GM18505 (cell line): Measurements from ENCODE around the gene SLC3A2.

Experiments
- ATAC-seq: cut with Tn5 transposase; IDR thresholded peaks from one replicate; pipeline ENCODE4 v1.9.1; 2021; ENCODE audit not compliant: unreplicated experiment
- POLR2A ChIP-seq: IDR thresholded peaks from 4 replicates; pipeline ENCODE4 v1.6.1; 2011; ENCODE audit warnings: borderline replicate concordance; ENCODE audit not compliant: insufficient read depth, insufficient read length; ENCODE audit errors: extremely low read depth

Gene SLC3A2

DNA sequence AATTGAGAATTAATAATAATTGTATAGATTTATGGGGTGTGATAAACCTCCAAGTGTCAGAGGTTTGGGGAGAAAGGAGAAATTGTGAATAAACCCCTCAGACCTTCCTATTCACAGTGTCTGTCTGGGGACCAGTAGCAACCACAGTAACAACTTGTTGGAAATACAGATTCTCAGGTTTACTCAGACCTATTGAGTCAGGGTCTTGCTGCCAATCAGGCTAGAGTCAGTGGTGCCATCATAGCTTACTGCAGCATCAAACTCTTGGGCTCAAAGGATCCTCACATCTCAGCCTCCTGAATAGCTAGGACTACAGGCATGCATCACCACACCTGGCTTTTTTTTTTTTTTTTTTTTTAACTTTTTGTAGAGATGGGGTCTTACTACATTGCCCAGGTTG is 17.3 kb downstream of the SLC3A2 start:
- no peak for ATAC-seq
- no peak for TF ChIP-seq POLR2A

DNA sequence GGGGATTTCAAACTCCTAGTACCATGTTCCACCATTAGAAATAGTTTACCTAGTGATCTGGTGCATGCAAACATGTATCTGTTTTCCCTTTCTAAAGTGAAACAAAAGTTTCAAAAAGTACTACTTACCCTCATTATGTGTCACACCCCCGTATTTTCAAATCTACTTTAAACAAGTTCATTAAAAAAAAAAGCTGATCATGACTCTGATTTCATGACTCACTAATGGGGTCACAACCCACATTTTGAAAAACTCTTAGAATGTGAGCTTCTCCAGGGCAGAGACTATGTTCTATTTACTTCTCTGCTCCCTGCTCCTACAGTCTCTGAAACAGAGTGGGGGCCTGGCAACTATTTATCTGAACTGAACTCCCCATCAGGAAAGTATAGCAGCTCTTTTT is 22.2 kb downstream of the SLC3A2 start:
- no peak for ATAC-seq
- TF ChIP-seq POLR2A, result no peak

DNA sequence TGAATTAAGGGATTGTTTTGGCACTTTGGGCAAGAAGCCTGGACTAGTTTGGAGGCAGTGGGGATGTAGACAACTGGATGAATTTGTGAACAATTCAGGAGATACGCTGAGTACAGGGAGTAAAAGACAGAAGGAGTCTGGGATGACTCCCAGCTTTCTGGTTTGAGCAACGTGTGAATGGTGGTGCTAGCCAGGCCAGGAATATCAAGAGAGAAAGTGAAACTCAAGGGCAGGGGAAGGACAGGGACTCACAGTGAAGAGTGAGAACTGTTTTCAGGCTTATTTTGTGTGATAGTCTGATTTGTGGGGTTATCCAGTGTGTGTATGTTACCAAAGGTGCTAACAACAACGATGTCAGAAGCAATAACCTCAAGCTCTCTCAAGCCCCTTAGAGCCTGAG is 24.6 kb downstream of the SLC3A2 start:
- no peak for ATAC-seq
- no peak for TF ChIP-seq POLR2A

DNA sequence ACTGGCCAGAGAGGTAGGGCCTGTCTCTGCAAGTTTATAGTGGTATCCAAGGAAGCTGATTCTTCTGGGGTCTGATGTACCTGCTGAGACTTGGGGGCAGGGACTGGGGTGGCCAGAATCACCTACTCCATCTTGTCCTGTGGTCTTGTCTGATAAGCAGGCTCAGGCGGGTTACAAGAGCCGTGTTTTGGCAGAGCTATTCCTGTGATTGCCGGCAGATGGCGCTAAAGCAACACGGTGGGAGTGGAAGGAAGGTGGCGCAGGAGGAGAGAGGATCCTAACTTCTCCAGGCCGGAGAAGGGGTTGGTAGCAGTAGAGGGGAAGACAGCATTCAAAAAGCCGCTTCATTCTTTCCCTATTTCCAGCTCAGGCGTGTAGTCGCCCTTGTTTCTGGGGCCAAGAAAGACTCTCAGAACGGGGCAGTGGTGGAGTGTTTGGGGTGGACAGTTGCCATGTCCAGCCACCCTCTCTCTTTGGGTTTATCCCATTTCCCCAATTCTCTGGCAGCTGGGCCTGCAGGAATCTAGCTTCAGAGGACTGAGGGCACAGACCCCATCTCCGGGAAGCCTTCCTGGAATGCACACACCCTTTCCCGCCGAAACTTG is 25.3 kb downstream of the SLC3A2 start:
- ATAC-seq, result no peak
- TF ChIP-seq POLR2A, result no peak

DNA sequence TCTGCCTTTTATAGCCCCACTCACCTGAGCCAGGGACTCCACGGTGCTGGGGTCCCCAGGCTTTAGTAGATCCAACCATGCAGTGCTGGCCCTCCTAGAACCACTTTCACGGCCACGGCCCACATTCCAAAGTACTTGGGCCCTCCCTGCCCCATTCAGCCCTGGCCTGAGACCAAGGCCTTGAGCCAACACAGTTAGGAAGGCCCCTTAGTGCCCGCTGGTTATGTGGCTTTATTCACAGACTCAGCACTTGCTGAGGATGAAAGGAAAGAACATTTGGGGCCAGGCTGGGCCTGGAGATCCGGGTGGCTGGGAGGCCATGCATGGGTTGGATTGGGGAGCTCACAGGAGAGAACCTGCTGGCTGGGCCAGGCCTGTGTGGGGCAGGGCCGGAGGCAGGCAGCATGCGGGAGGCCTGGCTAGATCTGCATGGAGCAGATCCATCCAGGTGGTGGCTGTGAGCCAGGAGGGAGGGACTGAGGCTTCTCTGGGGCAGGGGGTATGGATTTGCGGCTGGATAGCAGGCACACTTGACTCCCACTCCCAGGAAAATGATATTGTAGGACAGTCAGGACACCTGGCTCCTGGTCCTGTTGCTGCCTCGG is 27.9 kb downstream of the SLC3A2 start:
- no peak for ATAC-seq
- no peak for TF ChIP-seq POLR2A

DNA sequence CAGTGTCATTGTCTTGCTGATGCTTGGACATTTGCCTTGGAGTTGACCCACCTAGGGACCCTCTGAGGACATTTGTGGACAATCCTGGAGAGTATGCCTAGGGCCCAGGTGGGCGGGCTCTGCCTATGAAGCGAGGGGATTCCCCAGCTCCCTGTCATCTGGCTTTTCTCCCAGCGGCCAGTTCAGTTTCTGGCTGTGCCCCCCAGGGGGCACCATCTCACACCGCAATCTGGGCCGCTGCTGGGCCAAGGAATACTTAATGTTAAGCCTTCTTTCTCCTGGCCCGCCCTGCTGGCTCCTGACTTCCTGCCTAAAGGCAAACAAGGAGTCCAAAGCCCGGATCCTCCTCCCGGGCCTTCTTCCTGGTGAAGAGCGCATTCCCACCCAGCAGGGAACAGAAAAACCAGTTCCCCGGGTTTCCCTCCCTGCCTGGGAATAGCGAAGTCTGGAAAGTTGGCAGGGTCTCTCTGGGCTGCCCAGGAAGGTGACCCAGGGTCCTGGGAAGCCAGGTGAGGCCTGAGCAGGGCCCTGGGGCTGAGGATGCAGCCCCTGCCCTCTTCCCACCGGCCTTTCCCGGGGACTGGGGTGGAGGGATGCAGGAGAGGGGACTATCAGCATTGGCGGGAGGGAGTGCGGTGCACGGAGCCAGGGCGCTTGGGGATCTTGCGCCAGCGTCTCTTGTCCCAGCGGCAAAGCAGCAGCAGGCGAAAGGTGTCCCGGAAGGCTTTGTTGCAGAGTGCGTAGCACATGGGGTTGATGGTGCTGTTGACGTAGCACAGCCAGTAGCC is 28.6 kb downstream of the SLC3A2 start:
- TF ChIP-seq POLR2A, result no peak
- no peak for ATAC-seq

DNA sequence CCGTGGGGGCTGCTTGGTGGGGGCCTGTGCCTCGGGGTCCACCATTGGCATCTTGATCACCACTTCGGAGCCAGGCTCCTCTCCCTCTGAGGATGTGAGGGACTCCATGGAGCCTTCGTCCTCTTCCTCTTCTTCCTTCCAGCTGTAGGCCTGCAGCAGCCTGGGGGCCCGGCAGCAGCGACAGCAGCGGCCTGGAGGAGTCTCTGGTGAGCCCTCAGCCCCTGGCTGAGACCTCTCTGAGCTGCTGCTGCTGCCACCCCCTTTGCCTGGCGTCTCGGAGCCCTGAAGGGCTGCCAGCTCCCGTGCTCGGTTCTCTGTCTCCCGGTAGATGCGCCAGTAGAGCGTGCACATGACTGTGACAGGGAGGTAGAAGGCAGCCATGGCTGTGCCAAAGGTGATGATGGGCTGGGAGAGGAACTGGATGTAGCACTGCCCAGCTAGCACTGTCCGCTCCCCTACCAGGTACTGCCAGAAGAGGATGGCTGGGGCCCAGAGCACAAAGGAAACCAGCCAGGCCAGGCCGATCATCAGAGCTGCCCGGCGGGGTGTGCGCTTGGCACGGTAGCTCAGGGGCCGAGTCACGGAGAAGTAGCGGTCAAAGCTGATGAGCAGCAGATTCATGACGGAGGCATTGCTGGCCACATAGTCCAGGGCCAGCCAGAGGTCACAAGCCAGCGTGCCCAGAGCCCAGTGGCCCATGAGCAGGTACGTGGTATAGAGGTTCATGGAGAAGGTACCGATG is 29.6 kb downstream of the SLC3A2 start:
- ATAC-seq, result no peak
- TF ChIP-seq POLR2A, result no peak

DNA sequence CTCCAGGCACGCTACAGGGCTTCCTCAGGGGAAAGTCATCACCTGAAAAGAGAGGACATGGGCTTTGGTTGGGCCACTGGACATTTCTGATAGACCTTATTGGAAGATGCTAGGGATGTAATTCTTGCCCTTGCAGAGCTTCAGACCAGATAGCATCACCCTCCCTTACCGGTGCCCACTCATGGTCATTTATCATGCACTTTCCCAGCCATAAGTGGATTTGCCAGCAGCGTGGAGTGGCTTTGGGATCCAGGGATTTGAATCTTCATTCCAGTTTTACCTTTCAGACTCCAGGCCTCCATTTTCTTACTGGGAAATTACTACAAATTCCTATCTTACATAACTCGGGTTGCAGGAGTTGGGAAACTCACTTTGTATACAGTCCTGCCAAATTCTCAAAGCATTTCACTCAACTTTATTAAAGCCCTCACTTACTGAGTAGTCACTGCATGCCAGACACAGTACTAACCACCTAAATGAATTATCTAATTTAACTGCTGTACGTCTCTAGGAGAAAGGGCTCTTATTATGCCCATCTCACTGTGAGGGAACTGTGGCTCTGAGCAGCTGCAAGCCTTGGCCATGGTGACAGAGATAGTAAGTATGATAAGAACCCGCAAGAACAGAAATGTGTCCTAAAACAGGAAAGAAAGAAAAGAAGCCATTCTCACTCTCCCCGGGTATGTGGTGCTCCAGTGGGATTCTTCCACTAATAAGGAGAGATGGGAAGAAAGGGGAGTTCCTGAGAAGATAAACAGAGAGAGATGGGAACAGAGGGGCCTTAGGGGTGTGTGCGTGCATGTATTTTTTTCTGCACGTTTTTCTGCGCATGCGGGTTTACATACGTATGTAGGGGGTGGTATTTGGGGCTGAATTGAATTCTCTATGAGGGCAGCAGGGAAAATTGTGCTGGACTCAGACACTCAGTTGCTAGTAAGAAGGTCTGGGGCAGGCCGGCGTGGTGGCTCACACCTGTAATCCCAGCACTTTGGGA is 30.7 kb downstream of the SLC3A2 start:
- no peak for ATAC-seq
- TF ChIP-seq POLR2A, result no peak

DNA sequence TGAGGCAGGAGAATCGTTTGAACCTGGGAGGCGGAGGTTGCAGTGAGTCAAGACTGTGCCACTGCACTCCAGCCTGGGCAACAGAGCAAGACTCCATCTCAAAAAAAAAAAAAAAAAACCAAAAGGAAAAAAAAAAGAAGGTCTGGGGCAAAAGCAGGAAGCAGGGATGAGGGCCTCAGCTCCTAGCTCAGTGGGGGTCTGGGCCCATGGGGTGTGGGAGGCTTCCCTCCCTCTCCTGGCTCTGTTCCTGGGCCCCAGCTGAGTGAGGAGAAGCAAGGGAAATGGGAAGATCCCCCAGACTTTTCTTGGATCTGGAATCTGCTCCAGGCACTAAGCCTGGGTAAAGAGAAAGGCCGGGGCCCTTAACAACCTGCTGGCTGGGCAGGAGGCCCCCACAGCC is 31.6 kb downstream of the SLC3A2 start:
- ATAC-seq, result no peak
- TF ChIP-seq POLR2A, result no peak

DNA sequence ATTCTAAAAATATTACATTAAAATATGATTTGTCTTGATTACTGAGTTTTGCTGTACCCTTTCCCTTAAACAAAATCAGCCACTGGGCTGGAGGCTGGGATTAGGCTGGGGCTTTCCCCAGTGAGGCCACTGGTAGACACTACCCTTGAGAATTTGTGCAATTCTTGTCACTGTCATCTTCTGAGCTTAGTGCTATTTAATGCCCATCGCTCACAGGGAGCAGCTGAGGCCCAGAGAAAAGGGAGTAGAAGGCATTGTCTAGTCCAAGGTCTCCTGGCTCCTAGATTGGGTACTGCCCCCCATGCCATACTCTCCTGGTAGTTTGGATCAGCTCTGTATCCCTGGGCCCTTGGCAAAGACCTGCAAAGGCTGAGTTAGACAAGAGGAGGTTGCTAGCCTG is 33.7 kb downstream of the SLC3A2 start:
- no peak for ATAC-seq
- TF ChIP-seq POLR2A, result no peak

DNA sequence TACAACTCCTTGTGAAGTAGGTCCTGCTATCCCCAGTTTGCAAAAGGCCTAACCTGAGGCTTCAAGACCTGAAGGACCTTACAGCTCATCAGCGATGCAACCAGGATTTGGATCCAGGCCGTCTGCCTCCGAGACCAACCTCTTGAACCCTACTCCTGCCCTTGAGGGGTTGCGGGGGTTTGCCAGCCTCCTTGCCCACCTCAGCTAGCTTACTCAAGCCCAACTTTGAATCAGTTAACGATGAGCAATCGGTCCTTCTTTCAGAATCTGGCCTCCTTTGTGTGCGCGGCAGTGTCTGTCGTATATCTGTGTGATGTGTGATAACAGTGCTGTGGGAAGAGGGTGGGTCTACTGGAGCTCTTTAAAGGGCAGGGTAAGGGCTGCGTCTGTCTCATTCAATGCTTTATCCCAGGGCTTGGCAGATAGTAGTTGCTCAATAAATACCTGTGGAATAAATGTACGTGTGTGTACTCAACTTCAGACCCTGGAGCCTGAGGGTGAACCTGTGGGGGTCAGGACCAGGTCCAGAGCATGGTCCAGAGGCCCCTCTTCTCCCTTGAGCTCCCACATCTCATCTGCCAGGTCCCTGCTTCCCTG is 37.3 kb downstream of the SLC3A2 start:
- TF ChIP-seq POLR2A, result no peak
- no peak for ATAC-seq

DNA sequence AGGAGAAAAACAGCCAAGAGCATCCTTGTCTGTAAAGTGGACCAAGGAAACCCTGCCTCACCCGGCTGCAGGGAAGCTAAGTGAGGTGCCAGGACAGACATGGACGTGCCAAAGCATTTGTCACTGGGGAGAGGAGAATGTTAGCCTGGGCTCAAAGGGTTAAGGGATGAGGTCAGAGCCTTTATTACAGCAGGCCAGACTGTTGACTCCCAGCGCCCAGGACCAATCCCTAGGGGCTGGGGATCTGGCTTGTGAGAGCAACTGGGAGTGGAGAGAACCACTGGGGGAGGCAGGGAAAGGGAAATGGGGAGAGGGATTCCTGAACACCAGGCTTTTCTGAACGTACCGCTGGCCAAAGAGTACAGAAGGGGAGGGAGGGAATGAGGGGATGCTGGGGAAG is 37.8 kb downstream of the SLC3A2 start:
- no peak for ATAC-seq
- TF ChIP-seq POLR2A, result no peak

DNA sequence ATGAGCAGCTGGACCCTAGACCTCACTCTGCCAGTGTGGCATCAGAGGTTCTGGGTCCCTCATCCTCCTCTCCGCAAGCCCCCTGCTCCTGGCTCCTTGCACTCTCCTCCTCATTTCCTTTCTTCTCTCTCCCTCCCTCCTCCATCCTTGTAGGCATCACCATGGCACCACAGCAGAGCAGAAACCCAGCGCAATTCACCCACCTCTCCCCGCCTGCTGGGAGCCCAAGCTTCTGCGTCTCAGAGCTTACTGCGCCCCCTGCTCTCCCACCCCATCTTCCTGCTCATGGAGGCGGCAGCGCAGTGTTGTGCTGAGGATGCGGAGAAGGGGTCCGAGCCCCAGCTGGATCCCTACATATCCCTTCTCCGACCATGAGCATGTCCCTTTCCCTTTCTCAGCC is 38.8 kb downstream of the SLC3A2 start:
- TF ChIP-seq POLR2A, result no peak
- ATAC-seq, result no peak
